ENCODE data around the gene RPN2. TPM values are rescaled to one million over a fixed set of nuclear protein-coding genes. Genes with fewer than 3 reads are reported as not detected.

Gene RPN2
- total and polyA plus RNA-seq, 9 of the 15 experiments (the other 6 are each of a cell fraction or from before 2014, with no cell fraction given) = 168 to 548 (median 325) TPM

DNA sequence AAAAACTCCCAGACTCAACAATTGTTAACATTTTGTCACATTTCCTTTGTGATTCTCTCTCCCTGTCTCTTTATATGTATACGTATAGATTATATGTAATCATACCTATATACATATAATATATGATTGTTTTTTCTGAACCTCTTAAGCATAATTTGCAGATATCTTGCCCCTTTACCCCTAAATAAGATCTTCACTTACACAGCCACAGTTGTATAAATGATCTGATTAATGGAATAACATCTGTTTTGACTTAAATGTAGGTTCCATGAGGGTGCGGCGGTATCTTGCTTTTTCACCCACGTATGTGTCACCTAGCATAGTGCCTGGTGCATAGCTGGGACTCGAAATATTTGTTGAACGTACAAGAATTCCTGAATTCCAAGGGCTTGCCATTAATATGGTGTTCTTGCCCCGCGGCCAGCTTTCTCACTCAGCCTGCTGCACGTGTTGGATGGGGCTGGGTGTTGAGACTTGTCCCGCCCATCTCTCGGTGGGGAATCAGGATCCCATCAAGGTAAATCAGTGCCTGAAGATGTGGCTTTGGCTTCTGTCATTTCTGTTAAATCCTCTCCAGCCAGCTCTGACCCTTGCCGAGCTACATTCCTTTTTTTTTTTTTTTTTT lies 99.9 kb downstream of the RPN2 start:
- no TSS peak for BruUV-seq (replicated peaks)
- Histone ChIP-seq H3K9ac (ENCODE audit: insufficient read depth in 1 of 2, low read depth in 2 of 2, low read length in 2 of 2) (no peak overlapping the region; a peak in 1 of 4 replicates), H3K9me3 (replicated peaks; ENCODE audit: control insufficient read depth, insufficient read depth, low read depth, low read length) (no peaks in the 10 kb centered on the region), H3K79me2 (ENCODE audit: control insufficient read depth, insufficient read depth, low read length) (no peaks in the 10 kb centered on the region), H3K4me2 (ENCODE audit: insufficient read depth, low read length) (no peak overlapping the region), H3K4me1 (replicated peaks in 1 of 2; ENCODE audit: control insufficient read depth in 2 of 2, insufficient read depth in 2 of 2, low read length in 2 of 2) (peaks cover 0 to 5% of the 10 kb centered on the region in 2 experiments; a peak in 3 of 5 replicates), H4K20me1 (replicated peaks; ENCODE audit: control insufficient read depth, insufficient read depth, low read length) (no peaks in the 10 kb centered on the region), H3K27ac (ENCODE audit: extremely low read depth, low read depth, low read length) (no peak overlapping the region), H3K9me1 (ENCODE audit: control insufficient read depth, insufficient read depth, low read length) (no peaks in the 10 kb centered on the region), H3K27me3 (ENCODE audit: control insufficient read depth in 2 of 2, insufficient read depth in 2 of 2, low read length in 2 of 2) (no peaks in the 10 kb centered on the region; a peak in 1 of 5 replicates), H3K4me3 (no peak overlapping the region), H2AFZ (ENCODE audit: low read depth, low read length) (no peak overlapping the region), H3K36me3 (ENCODE audit: control insufficient read depth, insufficient read depth, low read length) (no peaks in the 10 kb centered on the region)
- FAIRE-seq (no peak), ATAC-seq (no peak), DNase-seq (ENCODE audit: extremely low read depth in 1 of 4, low spot score in 3 of 4) (no peak)
- CTCF ChIA-PET (ENCODE audit: low intra/inter-chr PET ratio) = interaction anchor here (1.1 kb wide), 1 partner anchor 256 kb away, joined by 4 read pairs; no protein-coding TSS in a partner anchor
- in situ Hi-C loops (cut with MboI) = no loop called here
- POLR2A ChIA-PET = interaction anchor here (0.6 to 2.2 kb wide), 6 partner anchors 7 to 459 kb away, joined by 3 to 7 read pairs (median 4); partner anchors contain the start of gene MANBAL
- TF ChIP-seq BCL6 (CRISPR knock-in tag; IDR thresholded peaks at IDR 0.05) = no peak
- intact Hi-C loops (cut with micrococcal nuclease) = no loop called here
- WGBS (ENCODE audit: insufficient coverage, low coverage, missing lambda C conversion rate) = 32% methylated on average over 12 of the region's 12 CpGs

- intact Hi-C loops (cut with micrococcal nuclease) = no loop called here
- Histone ChIP-seq H3K27me3 (ENCODE audit: control insufficient read depth in 2 of 2, insufficient read depth in 2 of 2, low read length in 2 of 2) (no peaks in the 10 kb centered on the region; a peak in 1 of 5 replicates), H3K4me1 (replicated peaks in 1 of 2; ENCODE audit: control insufficient read depth in 2 of 2, insufficient read depth in 2 of 2, low read length in 2 of 2) (peaks cover 0 to 4% of the 10 kb centered on the region in 2 experiments; a peak in 3 of 5 replicates), H3K4me2 (ENCODE audit: insufficient read depth, low read length) (no peak overlapping the region), H3K36me3 (ENCODE audit: control insufficient read depth, insufficient read depth, low read length) (no peaks in the 10 kb centered on the region), H2AFZ (ENCODE audit: low read depth, low read length) (no peak overlapping the region), H3K27ac (ENCODE audit: extremely low read depth, low read depth, low read length) (no peak overlapping the region), H3K9me3 (replicated peaks; ENCODE audit: control insufficient read depth, insufficient read depth, low read depth, low read length) (no peaks in the 10 kb centered on the region), H3K9me1 (ENCODE audit: control insufficient read depth, insufficient read depth, low read length) (no peaks in the 10 kb centered on the region), H3K79me2 (ENCODE audit: control insufficient read depth, insufficient read depth, low read length) (no peaks in the 10 kb centered on the region), H4K20me1 (replicated peaks; ENCODE audit: control insufficient read depth, insufficient read depth, low read length) (no peaks in the 10 kb centered on the region), H3K4me3 (no peak overlapping the region), H3K9ac (ENCODE audit: insufficient read depth in 1 of 2, low read depth in 2 of 2, low read length in 2 of 2) (no peak overlapping the region; a peak in 1 of 4 replicates)
- TF ChIP-seq SAP30 (IDR thresholded peaks at IDR 0.05; ENCODE audit: borderline replicate concordance, insufficient read depth, low read depth, low read length, poor library complexity, severe bottlenecking) = no peak
- TF ChIP-seq, protein P1, sequence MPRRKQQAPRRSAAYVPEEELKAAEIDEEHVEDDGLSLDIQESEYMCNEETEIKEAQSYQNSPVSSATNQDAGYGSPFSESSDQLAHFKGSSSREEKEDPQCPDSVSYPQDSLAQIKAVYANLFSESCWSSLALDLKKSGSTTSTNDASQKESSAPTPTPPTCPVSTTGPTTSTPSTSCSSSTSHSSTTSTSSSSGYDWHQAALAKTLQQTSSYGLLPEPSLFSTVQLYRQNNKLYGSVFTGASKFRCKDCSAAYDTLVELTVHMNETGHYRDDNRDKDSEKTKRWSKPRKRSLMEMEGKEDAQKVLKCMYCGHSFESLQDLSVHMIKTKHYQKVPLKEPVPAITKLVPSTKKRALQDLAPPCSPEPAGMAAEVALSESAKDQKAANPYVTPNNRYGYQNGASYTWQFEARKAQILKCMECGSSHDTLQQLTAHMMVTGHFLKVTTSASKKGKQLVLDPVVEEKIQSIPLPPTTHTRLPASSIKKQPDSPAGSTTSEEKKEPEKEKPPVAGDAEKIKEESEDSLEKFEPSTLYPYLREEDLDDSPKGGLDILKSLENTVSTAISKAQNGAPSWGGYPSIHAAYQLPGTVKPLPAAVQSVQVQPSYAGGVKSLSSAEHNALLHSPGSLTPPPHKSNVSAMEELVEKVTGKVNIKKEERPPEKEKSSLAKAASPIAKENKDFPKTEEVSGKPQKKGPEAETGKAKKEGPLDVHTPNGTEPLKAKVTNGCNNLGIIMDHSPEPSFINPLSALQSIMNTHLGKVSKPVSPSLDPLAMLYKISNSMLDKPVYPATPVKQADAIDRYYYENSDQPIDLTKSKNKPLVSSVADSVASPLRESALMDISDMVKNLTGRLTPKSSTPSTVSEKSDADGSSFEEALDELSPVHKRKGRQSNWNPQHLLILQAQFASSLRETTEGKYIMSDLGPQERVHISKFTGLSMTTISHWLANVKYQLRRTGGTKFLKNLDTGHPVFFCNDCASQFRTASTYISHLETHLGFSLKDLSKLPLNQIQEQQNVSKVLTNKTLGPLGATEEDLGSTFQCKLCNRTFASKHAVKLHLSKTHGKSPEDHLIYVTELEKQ (CRISPR knock-in tag; IDR thresholded peaks at IDR 0.05) = no peak
- no peak for TF ChIP-seq SETDB1 (IDR thresholded peaks at IDR 0.05; ENCODE audit: low read length)
- TF ChIP-seq, protein P2, sequence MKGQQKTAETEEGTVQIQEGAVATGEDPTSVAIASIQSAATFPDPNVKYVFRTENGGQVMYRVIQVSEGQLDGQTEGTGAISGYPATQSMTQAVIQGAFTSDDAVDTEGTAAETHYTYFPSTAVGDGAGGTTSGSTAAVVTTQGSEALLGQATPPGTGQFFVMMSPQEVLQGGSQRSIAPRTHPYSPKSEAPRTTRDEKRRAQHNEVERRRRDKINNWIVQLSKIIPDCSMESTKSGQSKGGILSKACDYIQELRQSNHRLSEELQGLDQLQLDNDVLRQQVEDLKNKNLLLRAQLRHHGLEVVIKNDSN (CRISPR knock-in tag; IDR thresholded peaks at IDR 0.05) = no peak
- no peak for TF ChIP-seq TEAD1 (CRISPR knock-in tag; IDR thresholded peaks at IDR 0.05)
- no TSS peak for BruUV-seq (replicated peaks)
- in situ Hi-C loops (cut with MboI) = no loop called here
- CTCF ChIA-PET (ENCODE audit: low intra/inter-chr PET ratio) = interaction anchor here (0.8 kb wide), 1 partner anchor 105 kb away, joined by 4 read pairs; no protein-coding TSS in a partner anchor
- POLR2A ChIA-PET = interaction anchor here (0.7 to 2.2 kb wide), 3 partner anchors 8 to 91 kb away, joined by 4 to 7 read pairs (median 5); no protein-coding TSS in a partner anchor
- no peak for ATAC-seq
- FAIRE-seq = no peak
- WGBS (ENCODE audit: insufficient coverage, low coverage, missing lambda C conversion rate) = 11% methylated on average over 7 of the region's 8 CpGs
- no peak for DNase-seq (ENCODE audit: extremely low read depth in 1 of 4, low spot score in 3 of 4)
Measured at GRCh38 chr20:37279820-37280219, 100.7 kb downstream of the RPN2 start.
